ENCODE results near the gene DOK6.

- TF ChIP-seq POLR2A (IDR thresholded peaks at IDR 0.05; ENCODE audit: low read length), result no peak
- TF ChIP-seq GATA1 (IDR thresholded peaks at IDR 0.05; ENCODE audit: low read depth, low read length), result no peak
Observed at GRCh38 chr18:69790649-69791048, 390.0 kb downstream of the DOK6 start.

All from erythroblast (primary cell).